ENCODE measurements around the gene MTMR12.
"Not testable (repeated sequence)": the region's sequence is repeated elsewhere in the genome, so short reads cannot be mapped to it uniquely, and the experiment has no call there.

The MTMR12 gene

GRCh38 chr5:32323741-32324140 lies 11.0 kb upstream of the MTMR12 start:
- no peaks in the 10 kb centered on the region for H3K36me3 ChIP-seq (ENCODE audit: control insufficient read depth, low read length)
- H3K4me2 ChIP-seq (ENCODE audit: low read length) = no peak overlapping the region
- no peak for TF ChIP-seq EZH2phosphoT487 (IDR thresholded peaks at IDR 0.05; ENCODE audit: borderline replicate concordance, low read length)
- TF ChIP-seq CTCF (IDR thresholded peaks at IDR 0.05; ENCODE audit: low read depth, low read length, poor library complexity, severe bottlenecking) = no peak
- no peaks in the 10 kb centered on the region for H4K20me1 ChIP-seq (ENCODE audit: control insufficient read depth, insufficient read depth, low read depth, low read length)
- H3K27me3 ChIP-seq (ENCODE audit: control insufficient read depth, low read length) = no peaks in the 10 kb centered on the region
- H3K9me2 ChIP-seq (replicated peaks; ENCODE audit: control insufficient read depth, low read length) = no peaks in the 10 kb centered on the region
- H3K9me3 ChIP-seq (ENCODE audit: control insufficient read depth, insufficient read depth, low read length) = peaks cover 11% of the 10 kb centered on the region
- 0 out of 2 replicates have a peak, but pooled peaks cover 4% of the 10 kb centered on the region for H3F3A ChIP-seq (ENCODE audit: control insufficient read depth, insufficient read depth)
- H3K27ac ChIP-seq (ENCODE audit: low read depth, low read length) = no peak overlapping the region
- H3K4me3 ChIP-seq (ENCODE audit: low read length) = no peak overlapping the region
- H3K79me2 ChIP-seq (ENCODE audit: control insufficient read depth, low read length) = no peaks in the 10 kb centered on the region
- peaks cover 4% of the 10 kb centered on the region; the same call in 1 of the 2 replicates for H3K4me1 ChIP-seq (ENCODE audit: control insufficient read depth, low read length)

GRCh38 chr5:32322882-32323281 lies 10.1 kb upstream of the MTMR12 start:
- TF ChIP-seq EZH2phosphoT487 (IDR thresholded peaks at IDR 0.05; ENCODE audit: borderline replicate concordance, low read length) (no peak), CTCF (IDR thresholded peaks at IDR 0.05; ENCODE audit: low read depth, low read length, poor library complexity, severe bottlenecking) (no peak)
- no peaks in the 10 kb centered on the region for H4K20me1 ChIP-seq (ENCODE audit: control insufficient read depth, insufficient read depth, low read depth, low read length)
- no peaks in the 10 kb centered on the region for H3K36me3 ChIP-seq (ENCODE audit: control insufficient read depth, low read length)
- H3F3A ChIP-seq (ENCODE audit: control insufficient read depth, insufficient read depth) = 0 out of 2 replicates have a peak, but pooled peaks cover 4% of the 10 kb centered on the region
- H3K4me2 ChIP-seq (ENCODE audit: low read length) = no peak overlapping the region
- H3K9me3 ChIP-seq (ENCODE audit: control insufficient read depth, insufficient read depth, low read length) = peaks cover 11% of the 10 kb centered on the region
- H3K27me3 ChIP-seq (ENCODE audit: control insufficient read depth, low read length) = no peaks in the 10 kb centered on the region
- H3K4me3 ChIP-seq (ENCODE audit: low read length) = no peak overlapping the region
- no peaks in the 10 kb centered on the region for H3K9me2 ChIP-seq (replicated peaks; ENCODE audit: control insufficient read depth, low read length)
- no peak overlapping the region for H3K27ac ChIP-seq (ENCODE audit: low read depth, low read length)
- peaks cover 4% of the 10 kb centered on the region; the same call in 1 of the 2 replicates for H3K4me1 ChIP-seq (ENCODE audit: control insufficient read depth, low read length)
- no peaks in the 10 kb centered on the region for H3K79me2 ChIP-seq (ENCODE audit: control insufficient read depth, low read length)

- not testable (repeated sequence) for H3K4me1 ChIP-seq (ENCODE audit: control insufficient read depth, low read length); H4K20me1 ChIP-seq (ENCODE audit: control insufficient read depth, insufficient read depth, low read depth, low read length); H3F3A ChIP-seq (ENCODE audit: control insufficient read depth, insufficient read depth); H3K4me2 ChIP-seq (ENCODE audit: low read length); H3K9me2 ChIP-seq (replicated peaks; ENCODE audit: control insufficient read depth, low read length); H3K36me3 ChIP-seq (ENCODE audit: control insufficient read depth, low read length); H3K4me3 ChIP-seq (ENCODE audit: low read length); H3K27me3 ChIP-seq (ENCODE audit: control insufficient read depth, low read length); H3K27ac ChIP-seq (ENCODE audit: low read depth, low read length); H3K79me2 ChIP-seq (ENCODE audit: control insufficient read depth, low read length)
- peaks cover 11% of the 10 kb centered on the region for H3K9me3 ChIP-seq (ENCODE audit: control insufficient read depth, insufficient read depth, low read length)
These were observed 9.0 kb upstream of the MTMR12 start for GRCh38 chr5:32321787-32322186.

DNA sequence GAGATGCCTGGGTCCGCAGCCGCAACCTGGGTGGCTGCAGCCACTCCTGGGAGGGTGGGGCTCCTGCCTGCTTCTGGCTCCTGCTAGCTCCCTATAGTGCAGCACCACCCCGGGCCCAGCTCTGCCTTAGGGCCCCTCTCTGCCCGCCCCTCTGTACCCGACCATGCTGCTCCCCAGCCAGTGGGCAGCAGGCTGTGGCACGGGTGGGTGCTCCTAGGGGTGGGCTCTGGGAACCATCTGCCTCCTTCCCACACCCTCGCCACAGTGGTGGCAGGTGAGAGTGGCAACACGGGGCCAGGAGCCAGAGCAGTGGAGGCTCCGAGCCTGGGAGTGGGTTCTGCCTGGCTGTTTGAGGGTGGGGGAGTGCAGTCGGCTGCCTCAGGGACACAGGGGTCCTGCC lies 7.8 kb upstream of the MTMR12 start:
- Histone ChIP-seq H3K4me1 (ENCODE audit: control insufficient read depth, low read length) (peaks cover 4% of the 10 kb centered on the region; the same call in 1 of the 2 replicates), H3K27me3 (ENCODE audit: control insufficient read depth, low read length) (no peaks in the 10 kb centered on the region), H3K4me3 (ENCODE audit: low read length) (no peak overlapping the region), H3K9me3 (ENCODE audit: control insufficient read depth, insufficient read depth, low read length) (peaks cover 11% of the 10 kb centered on the region), H3K27ac (ENCODE audit: low read depth, low read length) (no peak overlapping the region), H3F3A (ENCODE audit: control insufficient read depth, insufficient read depth) (0 out of 2 replicates have a peak, but pooled peaks cover 4% of the 10 kb centered on the region), H4K20me1 (ENCODE audit: control insufficient read depth, insufficient read depth, low read depth, low read length) (no peaks in the 10 kb centered on the region), H3K9me2 (replicated peaks; ENCODE audit: control insufficient read depth, low read length) (no peaks in the 10 kb centered on the region), H3K79me2 (ENCODE audit: control insufficient read depth, low read length) (no peaks in the 10 kb centered on the region), H3K4me2 (ENCODE audit: low read length) (no peak overlapping the region), H3K36me3 (ENCODE audit: control insufficient read depth, low read length) (no peaks in the 10 kb centered on the region)
- TF ChIP-seq EZH2phosphoT487 (IDR thresholded peaks at IDR 0.05; ENCODE audit: borderline replicate concordance, low read length) (no peak), CTCF (IDR thresholded peaks at IDR 0.05; ENCODE audit: low read depth, low read length, poor library complexity, severe bottlenecking) (no peak)

Data from DOHH2 (cell line).